HUES64 (cell line): Measurements from ENCODE around the gene CDKN2D.
"Not testable (repeated sequence)": the region's sequence is repeated elsewhere in the genome, so short reads cannot be mapped to it uniquely, and the experiment has no call there.

ENCODE experiments used
- H3K27ac ChIP-seq: 2 replicates; pipeline ENCODE4 v1.7.0; 2013; ENCODE audit warnings: low read depth, low read length, inconsistent platforms
- H3K27me3 ChIP-seq: 2 replicates; pipeline ENCODE4 v1.6.1; 2013; ENCODE audit warnings: mild to moderate bottlenecking, low read length; ENCODE audit not compliant: insufficient read depth
- H3K36me3 ChIP-seq: 2 replicates; pipeline ENCODE4 v1.6.1; 2013; ENCODE audit warnings: mild to moderate bottlenecking, low read length; ENCODE audit not compliant: insufficient read depth
- H3K4me1 ChIP-seq: 2 replicates; pipeline ENCODE4 v1.6.1; 2013; ENCODE audit warnings: mild to moderate bottlenecking, low read length, moderate library complexity; ENCODE audit not compliant: insufficient read depth
- H3K4me3 ChIP-seq: 2 replicates; pipeline ENCODE4 v1.5.1; 2013; ENCODE audit warnings: mild to moderate bottlenecking, low read length, moderate library complexity
- H3K9ac ChIP-seq: 2 replicates; pipeline ENCODE4 v1.6.1; 2013; ENCODE audit warnings: mild to moderate bottlenecking, low read depth, low read length
- H3K9me3 ChIP-seq: 2 replicates; pipeline ENCODE4 v1.6.1; 2013; ENCODE audit warnings: low read depth, low read length; ENCODE audit not compliant: insufficient read depth
- WGBS: fragments of 150-250, 120-280 bp; methylation state at CpG from one replicate; pipeline ENCODE4 v1.1.7; 2013; ENCODE audit warnings: missing lambda C conversion rate; 5-methylcytosine and 5-hydroxymethylcytosine counted together

CDKN2D gene

DNA sequence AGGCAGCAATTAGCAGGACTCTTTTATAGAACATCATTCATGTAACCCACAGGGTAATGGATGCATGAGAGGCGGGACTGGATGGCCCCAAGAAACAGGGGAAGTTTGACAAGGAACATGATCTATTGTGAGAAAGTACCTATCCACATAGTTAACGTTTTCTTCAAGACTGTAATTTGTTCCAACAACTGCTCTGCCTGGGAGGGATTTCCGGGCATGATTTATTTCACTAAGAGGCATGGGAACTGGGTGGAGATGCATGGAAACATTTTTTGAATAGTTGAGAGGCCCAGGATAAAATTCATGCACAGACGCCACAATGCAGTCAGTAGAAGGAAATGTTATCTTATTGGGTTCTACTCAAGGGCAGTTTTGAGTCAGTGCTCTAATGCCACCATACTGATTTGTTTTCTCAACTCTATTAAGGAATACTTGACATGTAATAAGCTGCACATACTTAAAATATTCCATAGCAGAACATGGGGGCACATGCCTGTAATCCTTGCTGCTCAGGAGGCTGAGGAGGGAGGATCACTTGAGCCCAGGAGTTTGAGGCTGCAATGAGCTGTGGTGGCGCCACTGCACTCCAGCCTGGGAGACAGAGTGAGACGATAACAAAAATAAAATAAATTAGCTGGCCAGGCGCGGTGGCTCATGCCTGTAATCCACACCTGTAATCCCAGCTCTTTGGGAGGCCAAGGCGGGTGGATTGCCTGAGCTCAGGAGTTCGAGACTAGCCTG is 35.0 kb downstream of the CDKN2D start:
- H3K27ac ChIP-seq = no peak overlapping the region
- 90% methylated on average over 10 of the region's 10 CpGs for WGBS
- H3K4me1 ChIP-seq = no peaks in the 10 kb centered on the region
- no peaks in the 10 kb centered on the region; the same call in 1 of the 2 replicates for H3K27me3 ChIP-seq
- H3K4me3 ChIP-seq = no peak overlapping the region
- H3K9me3 ChIP-seq = no peaks in the 10 kb centered on the region
- H3K9ac ChIP-seq = no peak overlapping the region
- H3K36me3 ChIP-seq = no peaks in the 10 kb centered on the region

GRCh38 chr19:10532457-10532856 is 36.3 kb downstream of the CDKN2D start:
- Histone ChIP-seq H3K27ac (no peak overlapping the region), H3K4me3 (no peak overlapping the region), H3K36me3 (no peaks in the 10 kb centered on the region), H3K4me1 (no peaks in the 10 kb centered on the region), H3K27me3 (no peaks in the 10 kb centered on the region; the same call in 1 of the 2 replicates), H3K9me3 (no peaks in the 10 kb centered on the region), H3K9ac (no peak overlapping the region)
- 89% methylated on average over 1 of the region's 1 CpG for WGBS

DNA sequence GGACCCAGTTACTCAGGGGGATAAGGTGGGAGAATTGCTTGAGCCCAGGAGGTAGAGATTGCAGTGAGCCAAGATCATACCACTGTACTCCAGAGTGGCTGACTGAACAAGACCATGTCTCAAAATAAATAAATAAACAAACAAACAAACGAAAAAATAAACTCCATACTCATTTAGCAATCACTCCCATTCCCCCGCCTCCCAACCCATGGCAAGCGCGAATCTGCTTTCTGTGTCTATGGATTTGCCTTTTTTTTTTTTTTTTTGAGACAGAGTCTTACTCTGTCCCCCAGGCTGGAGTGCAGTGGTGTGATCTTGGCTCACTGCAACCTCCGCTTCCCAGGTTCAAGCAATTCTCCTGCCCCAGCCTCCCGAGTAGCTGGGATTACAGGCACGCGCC is 41.9 kb downstream of the CDKN2D start:
- H3K27me3 ChIP-seq, H3K4me3 ChIP-seq: not testable (repeated sequence)
- WGBS = 90% methylated on average over 8 of the region's 8 CpGs

GRCh38 chr19:10525636-10526035 is 43.1 kb downstream of the CDKN2D start:
- H3K27ac ChIP-seq = no peak overlapping the region
- H3K4me3 ChIP-seq = no peak overlapping the region
- H3K9ac ChIP-seq = no peak overlapping the region
- 93% methylated on average over 6 of the region's 7 CpGs for WGBS
- no peaks in the 10 kb centered on the region for H3K36me3 ChIP-seq
- no peaks in the 10 kb centered on the region for H3K4me1 ChIP-seq
- no peaks in the 10 kb centered on the region for H3K9me3 ChIP-seq
- H3K27me3 ChIP-seq = no peaks in the 10 kb centered on the region

More for the DNA sequence above, 41.9 kb downstream of the CDKN2D start:
- H3K9me3 ChIP-seq, H3K36me3 ChIP-seq, H3K27ac ChIP-seq, H3K9ac ChIP-seq, H3K4me1 ChIP-seq: not testable (repeated sequence)

DNA sequence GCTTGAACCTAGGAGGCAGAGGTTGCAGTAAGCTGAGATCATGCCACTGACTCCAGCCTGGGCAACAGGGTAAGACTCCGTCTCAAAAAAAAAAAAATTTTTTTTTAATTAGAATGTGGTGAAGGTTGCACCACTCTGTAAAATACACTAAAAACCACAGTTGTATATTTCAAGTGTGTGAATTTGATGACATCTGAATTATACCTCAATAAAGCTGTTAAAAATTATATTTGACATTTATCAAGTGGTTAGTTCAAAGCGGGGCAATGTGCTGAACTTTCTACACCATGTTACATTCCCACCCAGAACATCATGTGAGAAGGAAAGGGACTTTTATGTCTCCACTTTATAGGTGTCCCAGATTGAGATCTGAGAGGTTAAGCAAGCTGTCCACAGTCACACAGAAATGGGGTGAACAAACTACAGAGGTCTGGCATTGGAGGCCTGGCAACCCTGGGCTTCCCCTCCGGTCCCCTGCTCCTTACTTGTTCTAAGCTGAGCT is 45.6 kb downstream of the CDKN2D start:
- no peak overlapping the region for H3K9ac ChIP-seq
- no peak overlapping the region for H3K4me3 ChIP-seq
- 91% methylated on average over 1 of the region's 3 CpGs for WGBS
- H3K36me3 ChIP-seq = no peaks in the 10 kb centered on the region
- 0 out of 2 replicates have a peak, but pooled peaks cover 2% of the 10 kb centered on the region for H3K4me1 ChIP-seq
- peaks cover 18% of the 10 kb centered on the region for H3K27me3 ChIP-seq
- no peak overlapping the region for H3K27ac ChIP-seq
- no peaks in the 10 kb centered on the region for H3K9me3 ChIP-seq

DNA sequence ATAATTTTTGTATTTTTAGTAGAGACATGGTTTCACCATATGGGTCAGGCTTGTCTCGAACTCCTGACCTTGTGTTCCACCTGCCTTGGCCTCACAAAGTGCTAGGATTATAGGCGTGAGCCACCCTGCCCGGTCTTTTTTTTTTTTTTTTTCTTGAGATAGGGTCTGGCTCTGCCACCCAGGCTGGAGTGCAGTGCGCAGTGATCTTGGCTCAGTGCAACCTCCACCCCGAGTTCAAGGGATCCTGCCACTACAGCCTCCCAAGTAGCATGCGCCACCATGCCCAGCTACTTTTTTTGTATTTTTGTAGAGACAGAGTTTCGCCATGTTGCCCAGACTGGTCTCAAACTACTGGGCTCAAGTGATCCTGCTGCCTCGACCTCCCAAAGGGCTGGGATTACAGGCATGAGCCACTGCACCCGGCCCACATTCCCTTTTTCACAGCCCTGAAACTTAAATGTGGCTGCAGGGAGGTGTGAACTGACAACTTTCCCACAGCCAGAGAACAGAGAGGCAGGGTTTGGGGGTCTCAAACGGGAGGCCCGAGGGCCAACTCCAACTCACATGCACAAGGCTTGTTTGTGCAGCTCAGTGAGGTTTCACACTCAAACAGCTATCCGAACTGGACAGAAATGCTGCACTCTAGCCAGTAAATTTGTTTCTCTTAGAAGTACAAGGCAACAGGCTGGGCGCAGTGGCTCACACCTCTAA is 47.2 kb downstream of the CDKN2D start:
- no peaks in the 10 kb centered on the region for H3K9me3 ChIP-seq
- H3K4me3 ChIP-seq = no peak overlapping the region
- 0 out of 2 replicates have a peak, but pooled peaks cover 4% of the 10 kb centered on the region for H3K4me1 ChIP-seq
- no peaks in the 10 kb centered on the region for H3K36me3 ChIP-seq
- no peak overlapping the region for H3K9ac ChIP-seq
- 88% methylated on average over 13 of the region's 13 CpGs for WGBS
- peaks cover 34% of the 10 kb centered on the region for H3K27me3 ChIP-seq
- no peak overlapping the region for H3K27ac ChIP-seq

- H3K9ac ChIP-seq = no peak overlapping the region
- no peak overlapping the region for H3K4me3 ChIP-seq
- no peak overlapping the region for H3K27ac ChIP-seq
- peaks cover 42% of the 10 kb centered on the region for H3K27me3 ChIP-seq
- 0 out of 2 replicates have a peak, but pooled peaks cover 4% of the 10 kb centered on the region for H3K4me1 ChIP-seq
- no peaks in the 10 kb centered on the region for H3K9me3 ChIP-seq
- 89% methylated on average over 15 of the region's 15 CpGs for WGBS
- H3K36me3 ChIP-seq = no peaks in the 10 kb centered on the region
These were observed 48.0 kb downstream of the CDKN2D start for GRCh38 chr19:10520652-10521318.

DNA sequence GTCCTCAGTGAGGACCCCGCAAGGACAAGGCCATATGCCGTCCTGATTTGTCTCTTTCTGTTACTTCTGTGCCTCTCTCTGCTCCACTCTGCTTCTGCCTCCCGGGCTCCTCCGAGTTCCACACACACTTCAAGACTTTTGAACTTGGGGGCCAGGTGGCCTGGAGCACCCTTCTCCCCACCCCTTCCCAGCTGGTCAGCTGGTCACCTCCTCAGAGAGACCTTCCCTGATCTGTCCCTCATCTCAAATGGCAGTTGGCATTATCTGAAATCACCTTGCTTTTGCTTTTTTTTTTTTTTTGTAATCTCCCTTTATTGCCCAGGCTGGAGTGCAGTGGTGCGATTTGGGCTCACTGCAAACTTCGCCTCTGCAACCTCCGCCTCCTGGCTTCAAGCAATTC is 49.4 kb downstream of the CDKN2D start:
- Histone ChIP-seq H3K27me3 (peaks cover 56% of the 10 kb centered on the region), H3K27ac (no peak overlapping the region), H3K4me3 (no peak overlapping the region), H3K9me3 (no peaks in the 10 kb centered on the region), H3K36me3 (no peaks in the 10 kb centered on the region), H3K4me1 (0 out of 2 replicates have a peak, but pooled peaks cover 4% of the 10 kb centered on the region), H3K9ac (no peak overlapping the region)
- 88% methylated on average over 7 of the region's 7 CpGs for WGBS

- peaks cover 63% of the 10 kb centered on the region for H3K27me3 ChIP-seq
- no peaks in the 10 kb centered on the region for H3K9me3 ChIP-seq
- H3K4me3 ChIP-seq = peak overlapping the region; percentile 55
- no peak overlapping the region for H3K9ac ChIP-seq
- 29% methylated on average over 33 of the region's 33 CpGs for WGBS
- no peak overlapping the region for H3K27ac ChIP-seq
- H3K4me1 ChIP-seq = 0 out of 2 replicates have a peak, but pooled peaks cover 4% of the 10 kb centered on the region
- H3K36me3 ChIP-seq = no peaks in the 10 kb centered on the region
These were observed 50.1 kb downstream of the CDKN2D start for GRCh38 chr19:10518444-10519361.

- no peak overlapping the region for H3K27ac ChIP-seq
- no peaks in the 10 kb centered on the region for H3K9me3 ChIP-seq
- H3K27me3 ChIP-seq = peaks cover 71% of the 10 kb centered on the region
- 1% methylated on average over 24 of the region's 27 CpGs for WGBS
- H3K4me3 ChIP-seq = peak overlapping the region; percentile 55
- peak overlapping the region; percentile 3; the same call in 1 of the 2 replicates for H3K9ac ChIP-seq
- no peaks in the 10 kb centered on the region for H3K36me3 ChIP-seq
- H3K4me1 ChIP-seq = 0 out of 2 replicates have a peak, but pooled peaks cover 4% of the 10 kb centered on the region
These were observed 50.9 kb downstream of the CDKN2D start for GRCh38 chr19:10517760-10518443.
